NCI-H1694 (cell line): ENCODE measurements around the gene DOCK2.
"Not testable (repeated sequence)": the region's sequence is repeated elsewhere in the genome, so short reads cannot be mapped to it uniquely, and the experiment has no call there.

ENCODE experiments used
- DNase-seq: peaks from one replicate; lab custom pipeline; 2025; lab: John Stamatoyannopoulos, UW

The DOCK2 gene

DNA sequence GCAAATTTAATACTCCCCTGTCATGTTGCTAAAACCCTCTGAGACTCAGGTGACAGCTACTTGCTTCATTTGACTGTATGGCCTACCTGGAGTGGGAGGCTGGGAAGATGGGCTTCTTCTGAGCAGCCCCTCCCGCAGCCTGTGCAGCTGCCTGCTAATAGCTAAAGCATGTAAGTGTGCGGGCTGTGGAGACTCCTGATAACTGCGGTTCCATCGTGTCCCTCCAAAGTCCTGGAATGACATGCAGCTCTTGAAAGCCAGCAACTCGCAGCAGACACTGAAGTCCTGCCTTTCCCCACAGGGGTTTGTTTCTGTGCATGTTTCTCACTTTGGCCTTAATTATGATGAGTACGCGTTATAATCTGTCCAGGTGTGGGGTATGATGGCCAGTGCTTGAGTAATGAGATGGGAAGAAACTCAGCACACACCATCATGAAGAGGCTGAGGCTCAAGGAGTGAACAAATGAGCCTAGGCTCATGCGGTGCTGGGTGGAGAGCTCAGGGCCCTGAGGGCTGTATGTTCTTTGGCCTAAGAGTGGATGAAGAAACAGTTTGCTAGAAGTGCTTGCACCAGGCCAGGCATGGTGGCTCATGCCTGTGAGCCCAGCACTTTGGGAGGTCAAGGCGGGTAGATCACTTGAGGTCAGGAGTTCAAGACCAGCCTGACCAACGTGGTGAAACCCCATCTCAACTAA, 119.1 kb downstream of the DOCK2 start:
- DNase-seq = no peak

DNA sequence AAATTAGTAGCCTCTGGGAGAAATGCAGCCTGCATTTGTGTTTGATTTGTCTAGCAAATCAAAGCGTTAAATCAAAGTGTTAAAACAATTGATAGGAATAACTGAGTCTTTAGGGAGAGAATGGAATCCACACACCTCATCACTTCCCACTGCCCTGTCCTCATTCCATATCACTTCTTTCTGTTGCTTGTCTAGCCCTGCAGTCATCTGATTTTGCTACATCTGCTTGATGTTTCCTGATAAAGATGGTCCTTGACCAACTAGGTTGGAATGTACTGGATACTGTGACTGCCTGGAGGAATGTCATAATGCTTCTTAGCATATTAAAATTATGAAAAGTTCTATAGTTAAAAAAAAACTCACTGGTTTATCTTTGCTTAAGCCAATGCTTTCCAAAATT, 119.9 kb downstream of the DOCK2 start:
- DNase-seq = no peak

DNA sequence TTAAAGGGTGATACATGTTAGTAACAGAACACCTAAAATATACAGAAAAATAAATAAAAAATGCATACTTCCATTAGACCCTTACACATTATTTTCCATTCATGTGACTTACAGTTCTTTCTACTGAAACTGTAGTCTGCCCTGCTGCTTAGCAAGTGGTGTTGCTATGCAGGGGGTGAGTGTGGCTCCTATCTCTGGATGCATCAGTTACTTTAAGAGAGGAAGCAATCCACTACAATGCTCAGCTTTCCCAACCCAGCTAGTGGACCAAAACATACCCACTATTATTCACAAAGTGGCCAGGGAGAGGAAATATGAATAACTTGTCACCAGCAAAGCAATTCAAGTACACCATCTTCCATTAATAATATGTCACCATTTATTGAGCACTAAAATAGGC, 121.8 kb downstream of the DOCK2 start:
- DNase-seq = no peak

DNA sequence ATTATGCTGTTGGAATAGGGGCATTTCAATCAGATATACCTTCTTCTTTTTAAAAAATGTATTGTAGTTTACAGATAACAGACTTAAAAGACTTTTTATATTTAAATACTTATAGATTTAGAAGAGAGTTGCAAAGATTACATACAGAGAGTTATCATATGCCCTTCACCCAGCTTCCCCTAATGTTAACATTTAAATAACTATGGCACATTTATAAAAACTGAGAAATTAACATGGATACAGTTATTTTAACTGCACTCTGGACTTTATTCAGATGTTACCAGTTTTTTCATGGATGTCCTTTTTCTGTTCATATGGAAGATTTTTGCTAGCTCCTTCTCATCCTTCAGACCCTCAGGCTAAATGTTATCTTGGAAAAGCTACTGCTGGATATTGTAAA, 123.2 kb downstream of the DOCK2 start:
- DNase-seq = no peak

DNA sequence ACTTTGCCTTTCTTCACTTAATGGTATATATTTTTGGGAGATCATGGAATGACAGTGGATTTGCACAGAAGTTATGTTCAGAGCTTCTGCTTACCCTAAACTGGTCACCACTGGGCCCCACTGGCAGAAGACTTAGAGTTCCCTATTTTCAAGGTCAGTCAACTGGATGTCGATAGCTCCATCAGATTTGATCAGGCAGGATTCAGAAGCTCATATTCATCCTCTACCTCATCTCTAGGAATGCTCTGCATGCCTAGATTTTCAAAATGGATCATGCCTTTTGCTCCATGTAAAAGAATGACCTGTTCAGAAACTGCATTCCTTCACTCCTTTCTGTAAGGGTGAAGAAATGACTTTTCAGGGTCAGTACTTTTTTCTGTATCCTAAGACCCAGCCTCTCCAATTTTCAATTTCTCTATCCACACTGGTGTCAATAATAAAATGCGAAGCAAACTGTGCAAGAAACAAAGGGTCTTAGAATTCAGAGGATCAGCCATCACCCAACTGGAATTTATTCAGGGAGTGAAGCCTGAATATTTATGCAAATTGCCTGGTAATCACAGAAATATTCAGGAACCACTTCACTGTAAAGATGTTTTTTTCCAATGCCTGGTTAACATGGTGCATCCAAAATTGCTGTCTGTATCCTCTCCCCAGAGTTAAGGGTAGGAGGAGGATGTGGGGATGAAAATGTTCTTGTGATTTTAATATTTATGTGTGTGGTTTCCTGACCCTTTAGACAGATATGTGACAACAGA, 125.4 kb downstream of the DOCK2 start:
- DNase-seq = no peak

DNA sequence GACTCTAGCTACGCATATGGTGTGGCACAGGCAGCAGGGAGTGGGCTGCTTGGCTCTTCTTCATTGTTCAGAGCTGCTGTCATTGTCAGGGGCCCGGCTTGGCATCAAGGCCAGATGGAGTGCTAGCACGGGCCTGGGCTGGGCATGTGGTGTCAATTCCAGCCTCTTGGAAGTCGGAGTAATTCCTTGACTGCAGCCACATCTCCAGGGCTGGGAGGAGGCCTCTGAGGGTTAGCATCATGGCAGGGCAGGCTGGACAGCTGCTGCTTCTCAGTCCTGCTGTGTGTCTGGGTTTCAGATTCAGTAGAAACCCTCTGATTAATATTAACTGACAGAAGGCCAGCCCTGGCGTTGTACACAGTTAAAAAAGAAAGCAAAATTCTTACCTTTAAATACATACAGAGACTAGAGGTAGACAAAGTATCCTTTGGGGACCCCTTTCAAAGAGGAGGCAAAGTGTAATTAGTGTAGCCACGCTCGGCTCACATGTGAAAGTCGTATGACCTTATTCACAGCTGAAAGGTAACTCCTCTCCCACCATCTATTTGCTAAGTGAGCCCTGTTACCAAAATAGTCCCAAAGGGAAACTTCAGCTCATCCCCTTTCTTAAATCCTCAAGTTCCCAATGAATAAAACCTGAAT, 126.4 kb downstream of the DOCK2 start:
- DNase-seq = peak; percentile 51

DNA sequence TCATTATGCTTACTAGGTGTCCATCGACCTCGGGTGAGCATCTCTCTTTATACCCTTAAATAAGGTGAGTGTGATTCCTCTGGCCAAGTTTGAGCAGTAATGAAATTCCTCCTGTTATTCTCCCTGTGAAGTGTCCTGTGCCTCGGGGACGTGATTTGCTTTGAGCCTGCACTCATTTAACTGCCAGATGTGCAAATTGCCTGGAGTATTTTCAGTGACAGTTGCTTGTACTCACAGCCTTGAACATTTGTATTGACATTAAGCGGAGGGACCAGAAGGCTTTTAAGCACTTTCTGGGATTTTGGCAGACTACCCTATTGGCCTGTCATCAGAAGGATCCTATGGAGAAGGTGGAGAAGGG, 126.9 kb downstream of the DOCK2 start:
- DNase-seq = peak; percentile 65

DNA sequence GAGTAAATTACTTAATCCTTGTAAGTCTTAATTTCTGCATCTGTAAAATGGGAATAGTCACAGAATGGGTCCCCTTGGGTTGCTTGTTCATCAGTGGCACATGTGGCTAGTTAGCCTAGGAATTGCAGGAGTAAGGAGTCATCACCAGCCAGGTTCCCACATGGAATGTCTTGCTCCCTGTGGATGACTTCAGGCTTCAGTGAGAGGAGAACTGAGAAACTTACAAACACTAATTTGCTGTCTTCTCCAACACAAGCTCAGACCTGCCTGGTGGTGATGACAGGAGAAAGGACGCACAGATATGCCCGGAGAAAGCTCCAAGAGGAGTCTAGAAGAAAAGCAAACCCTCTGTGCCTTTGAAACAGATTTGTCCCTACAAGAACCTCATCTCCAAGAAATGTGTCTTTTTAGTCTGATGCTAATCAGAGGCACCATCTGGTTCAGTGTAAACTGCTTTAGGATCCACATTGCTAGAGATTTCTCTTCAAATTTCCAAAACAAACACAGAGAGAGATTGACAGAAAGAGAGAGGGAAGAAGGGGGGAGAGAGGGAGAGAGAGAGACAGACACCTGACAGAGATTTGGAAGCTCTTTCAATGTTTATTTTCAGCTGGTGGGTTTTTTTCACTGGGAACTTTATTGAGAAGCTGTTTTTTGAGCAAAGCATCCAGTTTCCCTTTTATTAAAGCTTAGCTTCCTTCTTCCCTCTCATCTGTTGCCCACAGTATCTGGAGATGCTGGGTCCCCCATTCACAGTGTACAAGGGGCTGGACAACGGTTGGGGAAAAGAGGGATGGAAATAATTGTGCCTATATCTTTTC, 128.3 kb downstream of the DOCK2 start:
- DNase-seq = no peak

DNA sequence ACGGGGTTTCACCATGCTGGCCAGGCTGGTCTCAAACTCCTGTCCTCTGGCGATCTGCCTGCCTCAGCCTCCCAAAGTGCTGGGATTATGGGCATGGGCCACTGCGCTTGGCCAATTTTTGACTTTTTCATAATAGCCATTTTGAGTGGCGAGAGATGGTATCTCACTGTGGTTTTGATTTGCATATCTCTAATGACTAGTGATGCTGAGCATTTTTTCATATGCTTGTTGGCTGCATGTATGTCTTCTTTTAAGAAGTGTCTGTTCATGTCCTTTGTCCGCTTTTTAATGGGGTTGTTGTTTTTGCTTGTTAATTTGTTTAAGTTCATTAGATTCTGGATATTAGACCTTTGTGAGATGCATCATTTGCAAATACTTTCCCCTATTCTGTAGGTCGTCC, 129.9 kb downstream of the DOCK2 start:
- DNase-seq = not testable (repeated sequence)

DNA sequence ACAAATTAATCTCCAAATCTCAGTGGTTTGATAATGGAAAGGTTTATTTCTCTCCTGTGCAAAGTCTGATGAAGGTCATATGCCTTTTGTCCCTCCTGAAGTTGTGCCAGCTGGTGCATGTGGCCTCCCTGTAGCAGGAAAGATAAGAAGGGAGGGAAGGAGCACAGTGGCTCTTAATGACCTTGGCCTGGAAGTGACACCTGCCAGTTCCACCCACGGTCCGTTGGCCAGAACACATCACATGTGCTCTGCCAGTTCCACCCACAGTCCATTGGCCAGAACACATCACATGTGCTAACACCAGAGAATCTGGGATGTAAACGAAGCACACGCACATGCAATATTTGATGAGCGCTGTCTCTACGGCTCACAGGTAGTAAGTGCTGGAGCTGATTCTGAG, 130.9 kb downstream of the DOCK2 start:
- no peak for DNase-seq

DNA sequence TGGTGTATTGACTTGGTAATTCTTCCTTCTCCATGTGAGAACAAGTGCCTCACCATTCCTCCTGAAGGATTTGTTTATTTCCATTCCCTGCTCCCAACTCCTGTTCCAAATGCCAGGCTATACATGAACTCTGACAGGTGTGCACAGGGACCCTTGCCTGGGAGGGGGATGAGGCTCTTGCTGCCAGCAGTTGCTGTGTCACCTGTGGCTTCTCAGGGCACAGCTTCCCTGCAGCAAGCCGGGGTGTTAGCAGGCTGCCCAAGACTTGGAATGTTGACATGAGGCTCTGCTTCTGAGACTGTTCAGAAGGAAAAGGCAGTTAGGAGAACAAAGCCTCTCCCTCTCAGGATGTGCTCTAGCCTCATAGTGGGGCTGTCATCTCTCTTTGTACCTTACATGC, 131.3 kb downstream of the DOCK2 start:
- no peak for DNase-seq

DNA sequence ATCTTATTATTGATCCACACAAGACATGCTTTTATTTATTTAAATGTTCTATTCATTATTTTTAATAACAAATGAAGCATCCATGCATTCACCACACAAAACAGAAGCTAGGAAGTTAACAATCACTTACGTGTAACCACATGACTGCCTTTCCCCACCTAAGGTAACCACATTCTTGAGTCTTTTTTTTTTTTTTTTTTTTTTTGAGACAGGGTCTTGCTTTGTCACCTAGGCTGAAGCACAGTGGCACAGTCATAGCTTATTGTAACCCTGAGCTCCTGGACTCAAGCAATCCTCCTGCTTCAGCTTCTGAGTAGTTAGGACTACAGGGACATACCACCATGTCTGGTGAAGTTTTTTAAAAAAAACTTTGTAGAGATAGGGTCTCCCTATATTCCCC, 133.0 kb downstream of the DOCK2 start:
- no peak for DNase-seq

DNA sequence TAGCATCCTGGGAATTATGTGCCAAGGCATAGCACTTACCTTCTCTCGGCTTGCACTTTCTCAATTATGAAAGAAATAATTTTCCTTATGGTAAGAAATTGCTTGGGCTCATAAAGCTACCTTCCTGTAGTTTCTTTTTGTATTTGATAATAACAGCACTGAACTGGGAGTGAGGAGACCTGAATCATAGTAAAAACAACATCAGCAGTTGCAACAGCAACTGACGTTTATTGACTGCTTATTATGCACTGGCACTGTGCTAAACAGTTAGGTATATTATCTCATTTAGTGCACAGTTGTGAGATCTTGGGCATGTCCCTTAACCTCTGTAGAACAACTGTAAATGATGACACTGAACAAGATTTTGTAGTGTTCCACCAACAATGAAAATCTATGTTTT, 135.2 kb downstream of the DOCK2 start:
- no peak for DNase-seq

DNA sequence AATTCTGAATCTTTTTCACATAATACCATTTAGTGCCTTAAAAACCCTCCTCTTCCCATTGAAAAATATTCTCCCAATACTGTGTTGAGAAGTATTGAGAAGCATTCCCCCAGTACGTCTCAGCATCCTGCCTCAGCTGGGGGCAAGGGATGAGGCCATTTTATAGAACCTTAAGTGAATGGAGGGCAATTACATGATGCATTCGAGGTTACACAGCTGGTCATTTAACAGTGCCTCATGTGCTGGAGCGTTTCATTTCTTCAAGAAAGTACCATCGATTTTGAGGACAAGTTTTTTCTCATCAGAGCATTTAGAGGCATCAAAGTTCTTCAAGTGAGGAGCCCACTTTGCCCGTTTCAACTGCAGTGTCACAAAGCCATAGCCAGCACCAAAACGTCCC, 135.6 kb downstream of the DOCK2 start:
- no peak for DNase-seq

DNA sequence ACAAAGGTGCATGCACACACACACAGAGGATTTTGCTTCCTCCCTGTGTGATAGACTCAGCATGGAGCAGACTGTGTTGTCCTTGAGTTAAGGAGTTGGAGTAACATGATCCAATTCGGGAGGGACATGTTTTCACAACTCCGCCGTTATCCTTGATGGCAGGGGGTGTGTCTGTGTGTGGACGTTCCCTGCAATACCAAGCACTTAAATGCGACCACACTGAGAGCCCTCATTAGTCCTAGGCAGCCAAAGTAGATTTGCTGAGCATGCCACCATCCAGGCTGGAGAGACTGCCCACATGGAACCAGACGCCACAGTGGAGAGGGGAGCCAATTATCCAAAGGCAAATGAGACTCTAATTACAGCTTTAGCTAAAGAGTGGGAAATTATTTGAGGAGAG, 140.1 kb downstream of the DOCK2 start:
- no peak for DNase-seq

DNA sequence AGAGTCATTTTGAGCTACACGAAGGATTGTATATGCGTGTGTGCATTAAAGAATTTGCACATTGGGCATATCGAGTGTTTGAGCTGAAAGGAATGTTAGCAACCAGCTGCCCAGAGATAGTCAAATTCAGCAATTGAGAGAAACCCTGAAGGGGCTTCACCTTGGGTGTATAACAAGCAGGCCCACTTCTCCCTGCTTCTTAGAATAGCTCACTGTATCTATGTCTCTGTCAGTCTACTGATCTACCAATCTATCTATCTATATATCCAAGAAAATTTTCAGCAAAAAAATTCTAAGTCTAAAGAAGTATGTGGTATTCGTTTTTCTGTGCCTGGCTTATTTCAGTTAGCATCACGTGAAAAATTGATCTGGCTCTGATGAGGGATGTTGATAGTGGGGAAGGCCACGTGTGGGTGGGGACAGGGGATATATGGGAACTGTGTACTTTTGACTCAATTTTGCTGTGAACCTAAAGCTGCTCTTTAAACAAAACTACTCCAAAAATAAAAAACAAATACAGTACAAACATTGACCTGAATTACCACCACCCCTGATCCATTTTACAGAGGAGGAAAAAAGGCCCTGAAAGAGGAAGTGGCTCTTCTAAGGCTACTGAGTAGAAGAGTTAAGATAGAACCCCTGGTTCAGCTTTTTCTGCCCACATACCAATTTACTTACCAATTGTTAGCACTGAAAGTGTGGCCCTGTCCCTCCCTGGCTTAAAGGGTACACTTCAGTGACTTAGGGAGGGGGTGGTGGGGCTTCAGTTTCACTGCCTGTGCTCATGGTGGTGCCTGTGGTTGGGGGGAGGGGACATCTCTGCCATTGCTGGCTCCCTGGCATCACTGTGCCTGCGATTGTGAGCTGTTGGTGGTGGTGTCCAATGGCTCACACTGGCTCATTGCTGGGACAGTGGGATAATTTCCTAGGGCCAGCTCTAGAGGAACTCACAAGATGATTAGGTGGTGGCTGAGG, 141.8 kb downstream of the DOCK2 start:
- DNase-seq = no peak

DNA sequence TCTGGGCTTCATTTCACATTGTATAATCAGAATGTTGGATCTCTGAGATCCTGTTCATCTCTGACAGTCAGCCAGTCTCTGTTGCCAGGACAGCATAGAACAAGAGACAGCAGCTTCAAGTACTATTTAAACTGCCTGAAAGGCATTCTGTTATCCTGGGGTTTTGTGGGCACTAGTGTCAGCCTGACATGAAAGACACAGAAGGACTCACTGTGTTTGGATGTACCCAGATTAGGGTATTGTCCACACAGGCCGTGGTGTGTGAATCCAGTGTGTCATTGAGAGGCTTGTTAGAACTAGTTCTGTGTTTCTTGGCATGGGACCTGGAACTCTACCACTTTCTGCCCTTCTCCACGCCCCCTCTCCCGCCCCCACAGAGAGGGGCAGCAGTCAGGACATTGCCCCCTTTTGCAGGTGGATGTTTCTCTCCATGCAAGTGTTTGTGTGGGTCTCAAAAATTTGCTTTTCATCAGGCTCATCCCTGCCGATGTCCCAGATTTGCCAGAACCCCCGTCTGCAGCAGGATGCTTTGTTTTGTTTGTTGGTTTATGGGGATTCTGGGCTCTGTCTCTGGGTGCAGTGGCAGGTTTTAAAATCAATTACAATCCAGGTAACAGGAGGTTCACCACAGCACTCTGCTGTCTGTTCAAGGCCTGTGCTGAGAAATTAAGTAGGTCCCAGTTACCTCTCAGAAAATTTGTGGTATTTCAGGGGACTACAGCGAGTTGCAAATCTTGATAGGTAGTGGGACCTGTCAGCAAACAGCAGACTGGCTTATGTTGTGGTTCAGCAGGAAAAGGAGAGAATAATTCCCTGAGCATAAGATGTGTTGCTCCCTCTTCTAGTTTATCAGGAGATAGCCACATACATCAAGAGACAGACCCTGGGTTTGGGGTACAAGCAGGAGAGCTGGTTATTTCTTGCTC, 144.6 kb downstream of the DOCK2 start:
- no peak for DNase-seq

DNA sequence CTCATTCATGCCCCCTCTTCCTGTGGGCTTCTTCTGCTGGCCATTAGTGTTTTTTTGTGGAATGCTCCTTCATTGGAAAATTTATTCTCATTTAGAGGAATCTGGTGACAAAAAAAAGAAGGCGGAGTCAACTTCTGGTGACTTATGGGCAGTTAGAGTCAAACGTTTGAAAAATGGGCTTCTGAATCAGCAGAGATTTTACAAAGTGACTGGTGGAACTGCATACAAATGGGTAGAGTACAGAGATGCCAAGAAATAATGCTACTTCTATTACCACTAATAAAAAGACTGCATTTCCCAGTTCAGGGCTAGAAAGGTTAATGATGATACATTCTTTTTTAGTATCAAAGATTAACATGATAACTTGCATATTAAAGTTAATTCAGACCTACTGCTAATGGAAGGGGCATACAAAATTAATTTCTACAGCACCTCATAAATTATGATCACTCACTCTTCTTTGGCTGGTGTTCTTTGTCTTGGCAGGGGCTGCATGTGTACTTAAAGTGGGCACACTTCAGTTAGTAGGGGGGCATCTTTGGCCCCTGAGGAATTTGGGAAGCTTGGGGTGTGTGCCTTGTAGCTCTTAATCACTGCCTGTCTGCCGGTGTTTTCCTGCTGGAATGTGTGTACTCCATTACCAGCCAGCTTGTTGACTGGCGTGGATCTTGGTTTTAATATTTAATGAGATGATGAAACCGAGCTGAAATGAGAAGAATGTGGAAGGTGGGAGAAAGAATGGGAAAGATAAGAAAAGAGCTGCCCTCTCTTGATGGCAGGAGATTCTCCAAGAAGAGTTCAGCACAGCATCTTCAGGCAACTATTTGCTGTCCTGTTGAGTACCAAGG, 148.9 kb downstream of the DOCK2 start:
- no peak for DNase-seq

DNA sequence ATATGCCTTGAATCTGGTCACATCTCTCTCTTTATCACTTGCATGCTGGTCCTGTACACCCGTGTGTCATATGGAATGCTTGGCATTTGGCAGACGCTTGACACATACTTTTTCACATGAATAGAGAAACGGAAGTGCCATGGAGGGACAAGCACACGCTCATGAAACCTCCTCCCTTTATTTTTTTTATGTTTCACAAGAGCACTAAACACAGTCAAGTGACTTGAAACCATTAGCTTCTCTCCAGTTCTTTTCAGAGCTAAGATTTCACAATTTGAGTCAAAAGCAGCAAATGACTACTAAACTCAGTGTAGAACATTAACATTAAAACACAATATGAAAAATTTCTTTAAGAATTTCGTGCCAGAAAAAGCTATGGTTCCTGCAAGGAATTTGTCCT, 151.1 kb downstream of the DOCK2 start:
- DNase-seq = no peak
